ENCODE data around the gene LILRB2.

- TF ChIP-seq CTCF (conservative IDR thresholded peaks at IDR 0.05 in 1 of 2, IDR thresholded peaks at IDR 0.05 in 1 of 2; ENCODE audit: extremely low read depth in 1 of 2, insufficient read depth in 1 of 2, low read depth in 1 of 2, low read length in 2 of 2) (no peak), EZH2 (IDR thresholded peaks at IDR 0.05; ENCODE audit: borderline replicate concordance, low read length) (no peak)
Measured at GRCh38 chr19:54319892-54320670, 39.2 kb upstream of the LILRB2 start.
